Activated CD8-positive, alpha-beta memory T cell treated with anti-CD3 and anti-CD28 coated beads, Interleukin-2, amount 10 ng/mL, durations not matched to agents 7 days and 5 days (primary cell): ENCODE data around the gene TRPM7. TPM values are rescaled to one million over a fixed set of nuclear protein-coding genes. Genes with fewer than 3 reads are reported as not detected.

Experiments
- ATAC-seq: fragments of 150-1000 bp; cut with Tn5 transposase; one replicate; pipeline ENCODE4 v1.10.0; 2021; ENCODE audit warnings: moderate library complexity
- CTCF ChIA-PET: fragments of 350-600 bp; sonication (Branson Sonifier 250); formaldehyde crosslinking; loops from one replicate; lab custom pipeline; 2021; ENCODE audit warnings: antibody characterized with exemption; lab: Charles Lee
- DNase-seq: peaks from one replicate; pipeline ENCODE4 v3.0.0-alpha.2; 2020
- H3K27ac Mint-ChIP-seq: one replicate; pipeline ENCODE4 v1.8.0; 2021; ENCODE audit warnings: mild to moderate bottlenecking, mixed read lengths
- H3K27me3 Mint-ChIP-seq: one replicate; pipeline ENCODE4 v1.8.0; 2021; ENCODE audit warnings: mixed read lengths
- H3K36me3 Mint-ChIP-seq: one replicate; pipeline ENCODE4 v1.8.0; 2021; ENCODE audit warnings: mild to moderate bottlenecking, mixed read lengths
- H3K4me1 Mint-ChIP-seq: one replicate; pipeline ENCODE4 v1.8.0; 2021; ENCODE audit warnings: mixed read lengths
- H3K4me3 Mint-ChIP-seq: one replicate; pipeline ENCODE4 v1.8.0; 2021; ENCODE audit warnings: mild to moderate bottlenecking, moderate library complexity, mixed read lengths
- H3K9me3 Mint-ChIP-seq: one replicate; pipeline ENCODE4 v1.8.0; 2022; ENCODE audit warnings: low read depth, mixed read lengths
- total RNA-seq, 2 experiments: library from RNA; stranded (reverse); gene quantifications; one replicate each; pipeline ENCODE4 v1.2.3, GENCODE V29; 2021

Gene TRPM7
- total RNA-seq, 2 experiments from 2014 or later = 44.5 to 45.8 TPM

DNA sequence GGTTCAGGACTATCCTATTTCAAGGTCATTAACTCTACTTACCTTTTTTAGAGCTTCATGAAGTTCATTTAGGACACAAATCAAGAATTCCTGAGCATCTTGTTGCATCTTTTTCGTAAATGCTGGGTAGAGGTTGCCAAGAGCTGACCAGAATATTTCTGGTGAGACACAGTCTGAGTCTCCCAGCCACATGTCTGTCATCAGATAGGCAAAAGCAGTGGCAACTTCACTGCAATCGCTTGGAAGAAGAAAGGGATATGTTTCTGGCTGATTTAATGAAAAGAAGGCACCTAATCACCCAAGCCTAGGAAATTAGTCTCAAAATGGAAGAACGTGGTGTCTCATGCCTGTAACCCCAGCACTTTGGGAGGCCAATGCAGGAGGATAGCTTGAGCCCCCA is 143.0 kb downstream of the TRPM7 start:
- H3K36me3 Mint-ChIP-seq = no peaks in the 10 kb centered on the region
- peaks cover 2% of the 10 kb centered on the region for H3K4me1 Mint-ChIP-seq
- no peak overlapping the region for H3K27ac Mint-ChIP-seq
- no peak for DNase-seq
- CTCF ChIA-PET = interaction anchor here (1.0 kb wide), 1 partner anchor 19 kb away, joined by 6 read pairs; no protein-coding TSS in a partner anchor
- peaks cover 17% of the 10 kb centered on the region for H3K27me3 Mint-ChIP-seq
- ATAC-seq = no peak
- H3K4me3 Mint-ChIP-seq = no peak overlapping the region
- H3K9me3 Mint-ChIP-seq = no peaks in the 10 kb centered on the region

- H3K4me3 Mint-ChIP-seq = no peak overlapping the region
- DNase-seq (no peak), ATAC-seq (no peak)
- H3K27ac Mint-ChIP-seq = no peak overlapping the region
- H3K36me3 Mint-ChIP-seq = no peaks in the 10 kb centered on the region
- no peaks in the 10 kb centered on the region for H3K9me3 Mint-ChIP-seq
- peaks cover 19% of the 10 kb centered on the region for H3K27me3 Mint-ChIP-seq
- H3K4me1 Mint-ChIP-seq = peaks cover 2% of the 10 kb centered on the region
- CTCF ChIA-PET = interaction anchor here (1.0 kb wide), 1 partner anchor 19 kb away, joined by 6 read pairs; no protein-coding TSS in a partner anchor
These were observed 143.7 kb downstream of the TRPM7 start for GRCh38 chr15:50542887-50543210.

GRCh38 chr15:50531766-50532165 is 154.8 kb downstream of the TRPM7 start:
- DNase-seq (no peak), ATAC-seq (peak; percentile 27)
- Mint-ChIP-seq H3K27ac (no peak overlapping the region), H3K9me3 (no peaks in the 10 kb centered on the region), H3K4me1 (peaks cover 10% of the 10 kb centered on the region), H3K36me3 (no peaks in the 10 kb centered on the region), H3K27me3 (peaks cover 4% of the 10 kb centered on the region), H3K4me3 (no peak overlapping the region)
- CTCF ChIA-PET = no interaction called here

DNA sequence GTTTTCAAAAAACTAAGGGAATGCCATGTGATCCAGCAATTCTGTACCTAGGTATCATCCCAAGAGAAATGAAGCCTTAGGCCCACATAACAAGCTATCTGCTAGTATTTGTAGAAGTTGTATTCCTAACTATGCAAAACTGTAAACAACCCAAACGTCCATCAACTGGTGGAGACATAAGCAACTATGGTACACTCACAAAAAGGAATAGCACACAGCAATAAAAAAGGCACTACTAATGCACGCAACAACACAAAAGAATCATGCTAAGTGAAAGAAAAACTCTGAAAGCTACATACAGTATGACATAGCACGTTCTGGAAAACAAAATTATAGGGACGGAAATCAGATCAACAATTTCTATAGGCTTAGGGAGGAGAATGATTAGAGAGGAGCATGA is 155.4 kb downstream of the TRPM7 start:
- CTCF ChIA-PET = no interaction called here
- H3K27ac Mint-ChIP-seq = no peak overlapping the region

GRCh38 chr15:50523851-50524251 is 162.7 kb downstream of the TRPM7 start:
- Mint-ChIP-seq H3K36me3 (no peaks in the 10 kb centered on the region), H3K27ac (no peak overlapping the region), H3K27me3 (no peaks in the 10 kb centered on the region), H3K9me3 (no peaks in the 10 kb centered on the region), H3K4me3 (no peak overlapping the region), H3K4me1 (no peaks in the 10 kb centered on the region)
- DNase-seq (no peak), ATAC-seq (no peak)
- CTCF ChIA-PET = no interaction called here

More for the DNA sequence above, 155.4 kb downstream of the TRPM7 start:
- Mint-ChIP-seq H3K4me3 (no peak overlapping the region), H3K4me1 (peaks cover 10% of the 10 kb centered on the region), H3K27me3 (peaks cover 4% of the 10 kb centered on the region), H3K9me3 (no peaks in the 10 kb centered on the region), H3K36me3 (no peaks in the 10 kb centered on the region)
- no peak for ATAC-seq
- DNase-seq = no peak

DNA sequence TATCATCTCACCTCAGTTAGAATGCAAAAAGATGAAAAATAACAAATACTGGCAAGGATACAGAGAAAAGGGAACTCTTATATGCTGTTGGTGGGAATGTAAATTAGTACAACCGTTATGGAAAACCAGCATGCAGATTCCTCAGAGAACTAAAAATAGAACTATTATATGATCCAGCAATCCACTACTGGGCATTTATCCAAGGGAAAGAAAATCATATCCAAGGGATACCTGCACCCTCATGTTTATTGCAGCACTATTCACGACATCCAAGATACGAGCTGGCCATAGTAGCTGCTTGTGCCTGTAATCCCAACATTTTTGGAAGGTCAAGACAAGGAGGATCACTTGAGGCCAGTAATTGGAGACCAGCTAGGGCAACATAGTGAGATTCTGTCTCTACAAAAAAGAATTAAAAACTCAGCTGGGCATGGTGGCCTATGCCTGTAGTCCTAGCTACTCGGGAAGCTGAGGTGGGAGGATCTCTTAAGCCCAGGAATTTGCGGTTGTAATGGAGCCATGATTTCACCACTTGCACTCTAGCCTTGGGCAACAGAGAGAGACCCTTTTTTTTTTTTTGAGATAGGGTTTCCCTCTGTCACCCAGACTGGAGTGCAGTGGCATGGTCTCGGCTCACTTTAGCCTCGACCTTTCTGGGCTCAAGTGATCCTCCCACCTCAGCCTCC is 166.7 kb downstream of the TRPM7 start:
- no peaks in the 10 kb centered on the region for H3K36me3 Mint-ChIP-seq
- no peaks in the 10 kb centered on the region for H3K4me1 Mint-ChIP-seq
- DNase-seq (no peak), ATAC-seq (no peak)
- H3K27me3 Mint-ChIP-seq = no peaks in the 10 kb centered on the region
- no peaks in the 10 kb centered on the region for H3K9me3 Mint-ChIP-seq
- H3K27ac Mint-ChIP-seq = no peak overlapping the region
- CTCF ChIA-PET = no interaction called here
- no peak overlapping the region for H3K4me3 Mint-ChIP-seq

DNA sequence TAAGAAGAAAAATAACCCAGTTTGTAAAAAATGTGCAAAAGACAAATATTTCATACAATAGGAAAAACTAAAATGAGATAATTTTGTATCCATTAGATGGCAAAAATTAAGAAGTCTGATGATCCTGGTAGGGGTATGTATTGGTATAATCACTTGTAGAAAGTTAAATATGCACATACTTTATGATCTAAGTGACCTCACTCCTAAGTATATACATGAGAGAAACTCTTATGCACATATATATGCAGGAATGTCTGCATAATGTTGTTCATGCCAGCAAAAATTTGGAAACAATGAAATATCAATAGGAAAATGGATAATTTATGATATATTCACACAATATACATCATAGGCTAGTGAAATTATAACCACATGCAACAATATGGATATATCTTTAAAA is 173.6 kb downstream of the TRPM7 start:
- DNase-seq = no peak
- H3K36me3 Mint-ChIP-seq = peaks cover 2% of the 10 kb centered on the region
- CTCF ChIA-PET = interaction anchor here (0.7 kb wide), 1 partner anchor 31 kb away, joined by 5 read pairs; no protein-coding TSS in a partner anchor
- no peak for ATAC-seq
- no peak overlapping the region for H3K4me3 Mint-ChIP-seq
- H3K27ac Mint-ChIP-seq = no peak overlapping the region
- H3K9me3 Mint-ChIP-seq = no peaks in the 10 kb centered on the region
- no peaks in the 10 kb centered on the region for H3K4me1 Mint-ChIP-seq
- H3K27me3 Mint-ChIP-seq = no peaks in the 10 kb centered on the region

Other genes starting within 250 kb of the TRPM7 start
- gene USP50, start 140.1 kb downstream of the TRPM7 start, total RNA-seq = not detected
- 100 to 1,000 TPM in 1 of 2 experiments, 10 to 100 TPM in 1; 76.8 to 108 TPM for gene SPPL2A, start 78.9 kb upstream of the TRPM7 start, total RNA-seq
- gene AP4E1, start 221.9 kb upstream of the TRPM7 start, total RNA-seq = 10 to 100 TPM; 14.7 to 18.4 TPM